HepG2 (cell line): ENCODE results near the gene RNF148.

ENCODE experiments used
- CREB1 ChIP-seq, 2 experiments: fragments of 450-650 bp in 1 of 2; IDR thresholded peaks; 2 replicates each; pipeline ENCODE4 v1.6.1; 2016 to 2017; ENCODE audit warnings: control low read depth in 1 of 2, mild to moderate bottlenecking in 1 of 2, missing compliant biosample characterization in 1 of 2, missing genetic modification characterization in 1 of 2
- NBN ChIP-seq: fragments of 450-650 bp; conservative IDR thresholded peaks from 2 replicates; pipeline ENCODE4 v1.6.1; 2017
- NFYB ChIP-seq: sonication (generic); formaldehyde crosslinking; IDR thresholded peaks from 2 replicates; pipeline ENCODE4 v1.4.0; 2020; ENCODE audit warnings: missing genetic modification reagents
- PHF20 ChIP-seq: sonication (generic); formaldehyde crosslinking; IDR thresholded peaks from 2 replicates; pipeline ENCODE4 v1.5.0; 2020; ENCODE audit warnings: mild to moderate bottlenecking, missing genetic modification reagents
- RFX1 ChIP-seq: fragments of 450-650 bp; IDR thresholded peaks from 2 replicates; pipeline ENCODE4 v1.6.1; 2017
- ZNF18 ChIP-seq: sonication (generic); formaldehyde crosslinking; IDR thresholded peaks from 2 replicates; pipeline ENCODE4 v1.8.0; 2022; ENCODE audit warnings: mild to moderate bottlenecking, missing genetic modification reagents; ENCODE audit not compliant: insufficient replicate concordance
- ZNF746 ChIP-seq: sonication (generic); formaldehyde crosslinking; IDR thresholded peaks from 2 replicates; pipeline ENCODE4 v1.8.0; 2022; ENCODE audit warnings: mild to moderate bottlenecking, missing genetic modification reagents

GRCh38 chr7:122691569-122692235 is 11.0 kb downstream of the RNF148 start:
- TF ChIP-seq ZNF746 (CRISPR knock-in tag) (no peak), RFX1 (no peak), PHF20 (CRISPR knock-in tag) (no peak), NBN (no peak), CREB1 (IDR thresholded peaks at IDR 0.05) (no peak), CREB1 (CRISPR knock-in tag; IDR thresholded peaks at IDR 0.05) (no peak), ZNF18 (CRISPR knock-in tag) (no peak), NFYB (CRISPR knock-in tag) (no peak)
